Caki2 (cell line): ENCODE data around the gene SPINK5. TPM values are rescaled to one million over a fixed set of nuclear protein-coding genes. Genes with fewer than 3 reads are reported as not detected.
A peak's percentile ranks its signal among the peaks of the same experiment; 100 is the strongest.
"Not testable (repeated sequence)": the region's sequence is repeated elsewhere in the genome, so short reads cannot be mapped to it uniquely, and the experiment has no call there.

Source experiments
- DNase-seq: peaks from one replicate; pipeline ENCODE4 v3.0.0-alpha.2; 2015; ENCODE audit warnings: low read depth
- in situ Hi-C: cut with HindIII; loops from 2 replicates; pipeline ENCODE4 v1.10.0; 2016; ENCODE audit warnings: low sequenced_read_pairs, low pct_unique_long_range_greater_than_20kb, mixed read lengths
- total RNA-seq: library from RNA; depleted of rRNA; stranded (reverse); fragments of >200 nt; shearing (Covaris generic); gene quantifications from 2 replicates; pipeline ENCODE4 v1.2.3, GENCODE V29; 2014; ENCODE audit warnings: low replicate concordance; rRNA removed

Gene SPINK5, protein sequence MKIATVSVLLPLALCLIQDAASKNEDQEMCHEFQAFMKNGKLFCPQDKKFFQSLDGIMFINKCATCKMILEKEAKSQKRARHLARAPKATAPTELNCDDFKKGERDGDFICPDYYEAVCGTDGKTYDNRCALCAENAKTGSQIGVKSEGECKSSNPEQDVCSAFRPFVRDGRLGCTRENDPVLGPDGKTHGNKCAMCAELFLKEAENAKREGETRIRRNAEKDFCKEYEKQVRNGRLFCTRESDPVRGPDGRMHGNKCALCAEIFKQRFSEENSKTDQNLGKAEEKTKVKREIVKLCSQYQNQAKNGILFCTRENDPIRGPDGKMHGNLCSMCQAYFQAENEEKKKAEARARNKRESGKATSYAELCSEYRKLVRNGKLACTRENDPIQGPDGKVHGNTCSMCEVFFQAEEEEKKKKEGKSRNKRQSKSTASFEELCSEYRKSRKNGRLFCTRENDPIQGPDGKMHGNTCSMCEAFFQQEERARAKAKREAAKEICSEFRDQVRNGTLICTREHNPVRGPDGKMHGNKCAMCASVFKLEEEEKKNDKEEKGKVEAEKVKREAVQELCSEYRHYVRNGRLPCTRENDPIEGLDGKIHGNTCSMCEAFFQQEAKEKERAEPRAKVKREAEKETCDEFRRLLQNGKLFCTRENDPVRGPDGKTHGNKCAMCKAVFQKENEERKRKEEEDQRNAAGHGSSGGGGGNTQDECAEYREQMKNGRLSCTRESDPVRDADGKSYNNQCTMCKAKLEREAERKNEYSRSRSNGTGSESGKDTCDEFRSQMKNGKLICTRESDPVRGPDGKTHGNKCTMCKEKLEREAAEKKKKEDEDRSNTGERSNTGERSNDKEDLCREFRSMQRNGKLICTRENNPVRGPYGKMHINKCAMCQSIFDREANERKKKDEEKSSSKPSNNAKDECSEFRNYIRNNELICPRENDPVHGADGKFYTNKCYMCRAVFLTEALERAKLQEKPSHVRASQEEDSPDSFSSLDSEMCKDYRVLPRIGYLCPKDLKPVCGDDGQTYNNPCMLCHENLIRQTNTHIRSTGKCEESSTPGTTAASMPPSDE
- total RNA-seq: 0.95 TPM in 1 of 2 replicates, not detected in the other

DNA sequence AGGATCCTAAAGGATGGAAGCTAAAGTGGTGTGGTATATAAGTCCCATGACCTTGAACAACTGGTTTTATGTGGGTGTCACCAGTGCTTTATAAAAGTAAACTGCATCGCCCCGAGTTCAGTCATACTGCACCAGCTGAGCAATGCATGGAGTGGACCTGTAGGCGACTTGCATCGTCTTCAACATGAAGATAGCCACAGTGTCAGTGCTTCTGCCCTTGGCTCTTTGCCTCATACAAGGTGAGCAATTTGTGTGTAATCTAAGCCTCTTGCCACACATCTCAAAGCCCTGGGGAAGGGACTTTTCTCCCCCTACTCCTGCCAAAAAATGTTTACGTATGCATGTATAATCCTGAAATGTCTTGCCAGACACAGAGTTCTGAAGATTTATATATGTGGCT, at the start of gene SPINK5:
TSS of gene SPINK5 (plus strand) at position 120 of the 400 bp plus-strand sequence. CDS start at position 185, 65 bp downstream.
- in situ Hi-C loops: no loop called here
- DNase-seq: no peak

DNA sequence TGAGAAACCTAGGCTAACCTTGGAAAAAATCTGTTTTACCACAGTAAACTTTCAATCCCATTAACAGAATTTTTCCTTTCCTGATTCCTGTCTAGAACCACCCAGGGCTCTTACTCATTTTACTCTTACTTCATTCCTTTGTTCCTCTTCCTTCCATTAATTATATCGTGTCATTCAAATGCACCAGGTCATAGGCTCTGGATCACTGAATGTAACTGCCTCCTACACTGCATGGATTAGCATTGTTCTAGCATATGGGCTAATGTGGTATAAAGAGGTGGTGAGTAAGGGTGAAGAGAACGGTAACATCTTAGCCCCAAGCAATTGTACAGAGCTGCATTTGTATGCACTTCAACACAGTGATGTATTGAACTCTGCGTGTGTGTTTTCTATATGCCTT, 49.5 kb upstream of the SPINK5 start:
- in situ Hi-C loops: no loop called here
- DNase-seq: no peak

DNA sequence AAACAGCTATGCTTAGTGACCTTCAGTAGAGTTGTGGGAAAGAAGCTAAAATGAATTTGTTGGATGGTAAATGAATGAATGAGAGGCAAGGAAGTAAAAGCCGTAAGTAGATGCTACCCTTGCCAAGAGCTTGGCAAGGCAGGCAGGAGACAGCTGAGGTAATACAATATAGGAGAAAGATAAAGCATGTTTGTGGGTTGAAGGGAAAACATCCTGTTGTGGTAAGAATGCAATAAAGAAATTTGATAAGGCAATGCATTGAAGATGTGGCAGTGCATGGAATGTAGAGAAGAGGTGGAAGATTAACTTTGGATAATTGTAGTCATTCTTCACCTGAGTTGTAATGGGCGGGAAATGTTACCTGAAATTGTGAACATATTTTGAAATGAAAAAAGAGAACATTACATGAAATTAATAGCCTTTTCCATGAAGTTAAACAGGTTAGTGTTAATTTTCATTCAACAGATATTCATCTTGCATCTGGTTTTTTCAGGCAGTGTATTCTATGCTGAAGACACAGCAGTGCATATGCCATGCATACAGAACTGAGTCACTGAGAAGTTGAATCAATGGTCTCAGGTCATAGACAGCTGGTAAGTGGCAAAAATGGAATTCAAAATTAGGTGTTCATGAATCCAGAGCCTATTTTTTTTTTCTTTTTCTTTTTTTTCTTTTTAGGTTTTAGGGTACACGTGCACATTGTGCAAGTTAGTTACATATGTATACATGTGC, 43.4 kb upstream of the SPINK5 start:
- in situ Hi-C loops: no loop called here
- DNase-seq: no peak

DNA sequence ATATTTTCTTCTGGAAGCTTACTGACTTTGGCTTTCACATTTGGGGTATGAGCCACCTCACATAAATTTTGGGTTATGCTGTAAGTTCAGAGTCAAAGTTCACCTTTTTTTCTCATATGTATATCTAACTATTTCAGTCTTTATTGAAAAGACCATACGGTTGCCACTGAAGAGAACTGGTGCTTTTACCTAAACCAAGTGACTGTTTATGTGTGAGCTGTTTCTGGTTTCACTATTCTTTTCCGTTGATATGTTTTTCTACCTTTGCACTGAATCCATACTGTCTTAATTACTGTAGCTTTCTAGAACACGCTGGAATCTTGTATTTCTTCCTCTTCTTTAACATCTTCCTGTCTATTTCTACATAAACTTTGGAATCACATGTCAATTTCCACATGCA, 36.3 kb upstream of the SPINK5 start:
- DNase-seq: no peak
- in situ Hi-C loops: no loop called here

DNA sequence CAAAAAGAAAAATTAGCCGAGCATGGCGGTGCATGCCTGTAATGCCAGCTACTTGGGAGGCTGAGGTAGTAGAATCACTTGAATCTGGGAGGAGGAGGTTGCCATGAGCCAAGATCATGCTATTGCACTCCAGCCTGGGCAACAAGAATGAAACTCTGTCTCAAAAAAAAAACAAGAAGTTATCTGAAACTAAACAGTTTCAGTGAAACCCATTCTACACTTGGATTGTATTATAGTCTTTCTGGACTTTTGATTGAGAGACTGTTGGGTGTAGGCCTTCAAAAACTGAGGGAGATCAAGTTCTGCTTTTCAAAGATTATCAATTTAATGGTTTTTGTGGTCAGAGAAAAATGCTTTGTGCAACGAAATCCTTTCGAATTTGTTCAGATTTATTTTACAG, 34.6 kb upstream of the SPINK5 start:
- in situ Hi-C loops: no loop called here

DNA sequence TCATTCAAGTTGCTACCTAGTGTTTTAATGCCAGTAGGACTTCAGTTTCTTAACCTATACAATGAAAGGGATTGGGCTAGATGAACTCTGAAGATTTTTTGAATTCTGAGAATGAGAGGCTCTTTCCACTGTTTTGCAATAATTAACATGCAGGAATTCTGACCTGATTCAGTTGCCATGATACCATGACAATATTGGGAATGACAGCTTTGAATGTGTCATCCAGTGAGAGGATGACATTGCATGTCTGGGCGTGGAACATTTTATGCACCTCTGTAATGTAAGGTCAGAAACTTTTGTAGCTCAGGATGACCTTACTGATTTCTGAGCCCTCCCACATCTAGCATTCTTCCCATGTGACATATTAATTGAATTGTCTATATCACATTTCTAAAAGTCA, 30.6 kb upstream of the SPINK5 start:
- in situ Hi-C loops: no loop called here
- peak; percentile 75 for DNase-seq

More for the DNA sequence above, 34.6 kb upstream of the SPINK5 start:
- no peak for DNase-seq

DNA sequence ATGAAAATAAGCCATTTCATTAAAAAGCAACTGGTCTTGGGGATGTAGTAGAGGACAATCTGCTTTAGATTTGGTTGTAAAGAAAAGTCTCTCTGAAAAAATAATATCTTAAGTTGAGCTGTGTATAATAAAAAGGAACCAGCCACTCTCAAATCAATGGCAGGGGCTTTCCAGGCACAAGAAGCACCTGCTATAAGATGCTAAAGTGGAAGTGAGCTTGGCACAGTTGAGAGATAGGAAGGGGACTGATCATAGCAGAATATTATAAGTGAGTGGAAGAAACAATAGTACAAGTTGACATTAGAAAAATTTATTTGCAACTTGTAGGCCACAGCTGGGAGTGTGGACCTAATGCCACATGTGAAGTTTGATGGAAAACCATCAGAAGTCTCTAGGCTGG, 28.1 kb upstream of the SPINK5 start:
- in situ Hi-C loops: no loop called here
- no peak for DNase-seq

DNA sequence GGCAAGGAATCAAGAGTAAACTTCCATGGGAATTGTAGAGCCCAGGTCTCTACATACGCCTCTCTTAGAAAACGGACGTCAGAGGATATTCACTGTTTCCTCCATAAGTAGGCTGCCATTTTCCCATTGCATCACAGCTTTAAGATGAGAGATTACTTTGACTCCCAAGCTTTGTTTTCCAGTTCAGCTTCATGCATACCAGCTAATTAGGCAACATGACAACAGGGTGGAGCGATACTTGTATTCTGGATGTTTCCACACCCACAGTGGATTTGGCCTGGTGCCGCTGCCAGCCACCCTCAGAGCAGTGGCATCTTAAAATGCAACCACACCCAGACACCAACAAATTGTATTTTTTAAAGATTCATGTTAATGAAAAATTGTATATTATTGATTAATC, 20.9 kb upstream of the SPINK5 start:
- in situ Hi-C loops: no loop called here
- no peak for DNase-seq

DNA sequence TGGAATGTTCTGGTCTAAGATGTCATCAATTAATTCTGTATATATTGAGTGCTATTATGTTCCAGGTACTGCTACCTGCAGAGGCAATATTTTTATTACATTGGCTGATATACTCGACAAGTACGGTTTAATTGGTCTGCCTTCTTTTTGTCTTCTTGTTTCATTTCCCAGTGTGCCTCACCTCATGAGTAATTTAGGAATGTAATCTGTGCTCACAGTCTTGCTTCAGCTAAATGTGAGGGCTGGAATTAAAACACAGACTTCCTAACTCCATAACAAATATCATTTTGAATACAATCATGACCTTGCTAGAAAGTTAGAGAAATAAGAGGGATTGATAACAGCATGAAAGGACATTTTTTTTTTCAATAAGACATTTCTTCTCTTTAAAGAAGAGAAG, 20.1 kb upstream of the SPINK5 start:
- in situ Hi-C loops: no loop called here
- no peak for DNase-seq

DNA sequence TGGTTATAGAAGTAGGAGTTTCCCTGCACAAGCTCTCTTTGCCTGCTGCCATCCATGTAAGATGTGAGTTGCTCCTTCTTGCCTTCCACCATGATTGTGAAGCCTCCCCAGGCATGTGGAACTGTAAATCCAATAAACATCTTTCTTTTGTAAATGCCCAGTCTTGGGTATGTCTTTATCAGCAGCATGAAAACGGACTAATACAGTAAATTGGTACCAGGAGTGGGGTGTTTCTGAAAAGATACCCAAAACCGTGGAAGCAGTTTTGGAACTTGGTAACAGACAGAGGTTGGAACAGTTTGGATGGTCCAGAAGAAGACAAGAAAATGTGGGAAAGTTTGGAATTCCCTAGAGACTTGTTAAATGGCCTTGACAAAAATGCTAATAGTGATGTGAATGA, 8.6 kb upstream of the SPINK5 start:
- in situ Hi-C loops, DNase-seq: not testable (repeated sequence)

DNA sequence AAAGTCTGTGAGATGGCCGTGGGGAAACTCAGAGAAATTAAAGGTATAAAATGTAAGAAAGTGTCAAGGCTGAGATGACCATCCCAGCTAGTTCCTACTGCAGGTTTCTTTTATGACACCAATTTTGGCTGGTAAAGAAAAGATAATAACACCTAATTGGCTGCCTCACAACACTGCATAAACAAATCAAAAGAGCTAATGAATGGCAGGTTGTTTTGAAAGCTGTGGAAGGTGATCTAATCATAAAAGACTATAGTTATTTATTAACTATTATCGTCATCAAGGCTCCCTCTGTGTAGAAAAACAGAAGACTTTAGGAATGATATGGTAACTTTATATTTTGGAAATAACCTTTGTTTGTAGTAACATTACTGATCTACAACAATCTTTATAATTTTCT, 3.5 kb upstream of the SPINK5 start:
- in situ Hi-C loops: no loop called here
- DNase-seq: peak; percentile 33

DNA sequence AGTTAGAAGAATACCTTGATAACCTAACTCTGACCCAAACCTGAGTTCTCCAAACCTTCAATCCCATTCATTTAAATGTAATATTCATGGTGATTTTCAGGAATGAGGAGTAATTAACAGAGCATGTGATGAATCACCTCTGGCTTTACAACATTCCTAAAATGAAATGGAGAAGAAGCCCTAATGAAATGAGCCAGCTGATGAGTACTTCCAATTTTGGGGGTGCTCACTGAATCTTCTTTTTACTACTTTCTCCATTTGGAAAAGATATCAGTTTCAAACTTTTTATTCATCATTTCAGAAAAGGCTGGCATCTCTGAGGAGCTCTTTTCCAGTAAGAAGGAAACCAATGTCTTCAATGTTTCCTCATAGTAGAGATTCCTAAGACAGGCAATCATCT, 2.9 kb upstream of the SPINK5 start:
- DNase-seq: peak; percentile 4
- in situ Hi-C loops: no loop called here

DNA sequence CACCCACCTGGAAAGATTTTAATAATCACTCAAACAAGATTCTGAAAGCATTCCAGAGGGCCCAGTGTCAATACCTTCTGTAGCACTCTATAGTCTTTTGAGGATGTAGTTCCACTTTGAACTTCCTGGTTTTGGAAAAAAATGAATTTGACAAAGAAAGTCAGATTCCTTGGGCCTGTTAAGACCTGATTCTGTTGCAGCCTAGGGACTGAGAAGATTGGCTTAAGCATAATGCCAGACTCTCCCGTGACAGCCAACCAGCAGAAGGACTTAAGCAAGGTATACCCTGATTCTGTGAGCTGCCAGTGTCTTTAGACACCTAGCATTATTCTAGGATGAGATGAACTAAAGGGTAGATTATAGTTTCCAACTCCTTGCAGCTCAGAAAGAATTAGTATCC, 6.8 kb downstream of the SPINK5 start:
- in situ Hi-C loops: no loop called here
- no peak for DNase-seq

DNA sequence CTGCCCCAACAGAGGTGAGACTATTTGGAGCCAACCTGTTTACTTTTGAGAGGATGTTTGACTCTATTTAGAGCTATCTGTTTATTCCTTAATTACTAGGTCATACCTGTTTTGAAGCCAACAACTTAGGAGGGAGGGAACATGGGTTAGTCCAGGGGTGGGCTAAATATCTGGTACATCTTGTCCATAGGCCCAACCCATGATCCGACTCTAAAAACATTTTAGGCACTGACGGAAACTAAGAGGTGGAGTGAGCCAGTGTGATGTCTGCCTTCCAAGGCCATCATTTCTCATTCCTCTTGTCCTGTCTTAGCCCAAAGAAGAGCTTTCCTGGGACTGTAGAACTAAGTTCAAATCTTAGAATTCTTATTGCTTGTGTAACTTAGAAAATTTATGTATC, 8.4 kb downstream of the SPINK5 start:
- in situ Hi-C loops: no loop called here
- no peak for DNase-seq

DNA sequence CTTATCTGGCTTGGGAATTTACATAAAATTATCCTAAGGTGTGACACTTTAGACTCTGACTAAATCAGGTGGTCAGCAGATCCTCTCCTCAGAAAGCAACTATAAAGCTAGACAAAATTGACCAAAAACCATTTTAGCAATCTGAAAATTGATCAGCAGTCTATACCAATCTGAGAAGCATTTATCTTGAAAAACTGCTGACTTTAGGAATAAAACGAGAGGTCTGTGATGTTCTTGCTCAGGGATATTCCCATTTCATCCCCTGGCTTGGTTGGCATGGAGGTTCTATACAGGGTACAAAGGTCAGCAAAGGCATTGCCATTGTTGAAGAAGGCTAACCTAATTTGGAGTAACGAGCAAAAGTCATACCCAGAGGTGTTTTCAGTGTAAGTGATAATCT, 11.7 kb downstream of the SPINK5 start:
- no peak for DNase-seq
- in situ Hi-C loops: no loop called here

DNA sequence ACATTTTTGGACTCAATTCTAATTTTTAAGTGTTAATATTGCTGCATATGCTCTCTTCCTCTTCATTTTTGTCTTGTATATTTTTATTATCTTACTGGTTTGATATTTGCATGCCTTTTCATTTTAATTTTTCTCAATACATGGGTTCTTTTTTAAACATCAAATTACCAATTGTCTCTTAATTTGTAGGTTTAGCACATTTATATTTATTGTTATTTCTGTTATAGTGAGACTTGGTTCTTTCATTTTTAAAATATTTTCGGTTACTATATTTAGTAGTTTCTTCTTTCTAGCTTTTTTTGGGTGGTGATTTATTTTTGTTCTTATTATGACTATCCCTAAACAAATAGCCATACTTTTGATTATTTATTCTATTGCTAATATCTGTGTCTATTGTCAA, 19.4 kb downstream of the SPINK5 start:
- in situ Hi-C loops: no loop called here
- DNase-seq: no peak

DNA sequence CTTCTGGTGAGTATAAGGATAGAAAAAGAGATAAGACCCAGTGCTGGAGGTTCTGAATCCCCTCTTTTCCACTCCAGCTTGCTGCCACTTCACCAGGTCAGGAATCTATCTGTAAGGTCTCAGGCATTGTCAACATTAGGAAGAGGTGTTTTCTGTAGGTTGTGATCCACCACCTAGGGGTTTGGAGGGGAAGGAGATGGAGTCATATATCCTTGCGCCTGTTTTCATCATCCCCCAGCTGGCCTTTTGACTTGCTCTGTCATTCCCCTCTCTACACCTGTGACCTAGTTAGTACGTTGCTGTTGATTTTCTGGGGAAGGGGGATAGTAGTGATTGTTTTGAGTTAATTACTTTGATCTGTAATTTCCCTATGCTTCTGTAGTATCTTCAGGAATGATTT, 20.5 kb downstream of the SPINK5 start:
- DNase-seq: no peak
- in situ Hi-C loops: no loop called here

DNA sequence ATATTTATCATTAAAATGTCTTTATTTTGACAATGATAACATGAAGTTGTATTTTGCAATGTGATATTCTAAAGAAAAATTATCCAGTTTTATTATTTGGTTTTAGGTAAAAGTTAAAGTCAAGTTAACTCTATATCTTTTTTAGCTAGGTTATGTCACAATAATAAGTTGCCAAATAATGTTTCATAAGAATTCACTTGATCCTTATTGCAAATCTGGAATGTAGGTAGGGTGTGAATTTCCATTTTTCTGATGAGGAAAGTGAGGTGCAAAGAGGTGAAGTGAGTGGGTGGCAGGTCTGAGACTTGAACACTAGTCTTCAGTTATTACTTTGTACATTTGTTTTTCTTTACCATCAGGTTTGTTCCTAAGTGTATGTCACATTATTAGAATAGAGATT, 21.5 kb downstream of the SPINK5 start:
- DNase-seq: no peak
- in situ Hi-C loops: no loop called here
